HG02642 (cell line): ENCODE measurements around the gene ASTN2.
"Not testable (repeated sequence)": the region's sequence is repeated elsewhere in the genome, so short reads cannot be mapped to it uniquely, and the experiment has no call there.

Experiments used
- ATAC-seq: cut with Tn5 transposase; IDR thresholded peaks from one replicate; pipeline ENCODE4 v1.9.1; 2021; ENCODE audit warnings: mild to moderate bottlenecking; ENCODE audit not compliant: unreplicated experiment, poor library complexity

The ASTN2 gene

GRCh38 chr9:116900543-116900942 lies 514.3 kb downstream of the ASTN2 start:
- no peak for ATAC-seq

GRCh38 chr9:116900007-116900367 lies 514.9 kb downstream of the ASTN2 start:
- no peak for ATAC-seq

GRCh38 chr9:116899337-116900006 lies 515.4 kb downstream of the ASTN2 start:
- ATAC-seq = no peak

GRCh38 chr9:116898131-116898530 lies 516.7 kb downstream of the ASTN2 start:
- not testable (repeated sequence) for ATAC-seq

- no peak for ATAC-seq
Observed at GRCh38 chr9:116897201-116897600, 517.7 kb downstream of the ASTN2 start.

GRCh38 chr9:116895961-116896360 lies 518.9 kb downstream of the ASTN2 start:
- no peak for ATAC-seq

- no peak for ATAC-seq
Observed at GRCh38 chr9:116891424-116891823, 523.4 kb downstream of the ASTN2 start.

- ATAC-seq = not testable (repeated sequence)
Observed at GRCh38 chr9:116888476-116888875, 526.4 kb downstream of the ASTN2 start.

GRCh38 chr9:116888066-116888465 lies 526.8 kb downstream of the ASTN2 start:
- no peak for ATAC-seq

- ATAC-seq = no peak
Observed at GRCh38 chr9:116883676-116884075, 531.2 kb downstream of the ASTN2 start.

- no peak for ATAC-seq
Observed at GRCh38 chr9:116877072-116877471, 537.8 kb downstream of the ASTN2 start.

GRCh38 chr9:116875576-116875975 lies 539.3 kb downstream of the ASTN2 start:
- no peak for ATAC-seq

GRCh38 chr9:116873937-116874914 lies 540.6 kb downstream of the ASTN2 start:
- no peak for ATAC-seq

- no peak for ATAC-seq
Observed at GRCh38 chr9:116873491-116873890, 541.4 kb downstream of the ASTN2 start.

- ATAC-seq = no peak
Observed at GRCh38 chr9:116870566-116870965, 544.3 kb downstream of the ASTN2 start.

- peak; percentile 50 for ATAC-seq
Observed at GRCh38 chr9:116868201-116868600, 546.7 kb downstream of the ASTN2 start.

- no peak for ATAC-seq
Observed at GRCh38 chr9:116861321-116861720, 553.5 kb downstream of the ASTN2 start.

GRCh38 chr9:116860509-116861120 lies 554.2 kb downstream of the ASTN2 start:
- ATAC-seq = peak; percentile 82

- ATAC-seq = no peak
Observed at GRCh38 chr9:116859763-116860162, 555.1 kb downstream of the ASTN2 start.

- ATAC-seq = no peak
Observed at GRCh38 chr9:116857321-116857720, 557.5 kb downstream of the ASTN2 start.
